HUES48 (cell line): ENCODE measurements around the gene ADAMTS20.
"Not testable (repeated sequence)": the region's sequence is repeated elsewhere in the genome, so short reads cannot be mapped to it uniquely, and the experiment has no call there.

Source experiments
- H3K27ac ChIP-seq: one replicate; pipeline ENCODE4 v1.7.0; 2013; ENCODE audit warnings: low read depth, low read length, inconsistent platforms
- H3K27me3 ChIP-seq: 2 replicates; pipeline ENCODE4 v1.6.1; 2013; ENCODE audit warnings: mild to moderate bottlenecking, low read length; ENCODE audit not compliant: control insufficient read depth, insufficient read depth
- H3K36me3 ChIP-seq: 2 replicates; pipeline ENCODE4 v1.6.1; 2013; ENCODE audit warnings: low read length; ENCODE audit not compliant: control insufficient read depth, insufficient read depth
- H3K4me1 ChIP-seq: 2 replicates; pipeline ENCODE4 v1.6.1; 2013; ENCODE audit warnings: mild to moderate bottlenecking, low read length; ENCODE audit not compliant: control insufficient read depth, insufficient read depth
- H3K4me3 ChIP-seq: 2 replicates; pipeline ENCODE4 v1.5.1; 2013; ENCODE audit warnings: mild to moderate bottlenecking, low read depth, low read length
- H3K9ac ChIP-seq: 2 replicates; pipeline ENCODE4 v1.6.1; 2013; ENCODE audit warnings: mild to moderate bottlenecking, low read depth, low read length, moderate library complexity
- H3K9me3 ChIP-seq: 2 replicates; pipeline ENCODE4 v1.6.1; 2013; ENCODE audit warnings: low read length; ENCODE audit not compliant: control insufficient read depth, insufficient read depth

The ADAMTS20 gene

GRCh38 chr12:43361031-43361710, 190.8 kb downstream of the ADAMTS20 start:
- no peak overlapping the region for H3K9ac ChIP-seq
- no peaks in the 10 kb centered on the region for H3K4me1 ChIP-seq
- no peak overlapping the region for H3K27ac ChIP-seq
- no peaks in the 10 kb centered on the region for H3K27me3 ChIP-seq
- H3K9me3 ChIP-seq = no peaks in the 10 kb centered on the region
- H3K4me3 ChIP-seq = no peak overlapping the region
- H3K36me3 ChIP-seq = no peaks in the 10 kb centered on the region

GRCh38 chr12:43360001-43360400, 192.0 kb downstream of the ADAMTS20 start:
- H3K27me3 ChIP-seq, H3K27ac ChIP-seq, H3K4me1 ChIP-seq, H3K36me3 ChIP-seq, H3K9ac ChIP-seq, H3K4me3 ChIP-seq, H3K9me3 ChIP-seq: not testable (repeated sequence)

GRCh38 chr12:43357141-43357540, 194.9 kb downstream of the ADAMTS20 start:
- no peak overlapping the region for H3K9ac ChIP-seq
- H3K27me3 ChIP-seq = no peaks in the 10 kb centered on the region
- no peaks in the 10 kb centered on the region for H3K9me3 ChIP-seq
- no peak overlapping the region for H3K4me3 ChIP-seq
- no peaks in the 10 kb centered on the region for H3K4me1 ChIP-seq
- no peak overlapping the region for H3K27ac ChIP-seq
- H3K36me3 ChIP-seq = no peaks in the 10 kb centered on the region

- Histone ChIP-seq H3K9me3 (no peaks in the 10 kb centered on the region), H3K27ac (no peak overlapping the region), H3K9ac (no peak overlapping the region), H3K4me1 (no peaks in the 10 kb centered on the region), H3K27me3 (no peaks in the 10 kb centered on the region), H3K4me3 (no peak overlapping the region), H3K36me3 (no peaks in the 10 kb centered on the region)
Observed at GRCh38 chr12:43352001-43352400, 200.0 kb downstream of the ADAMTS20 start.

- H3K27ac ChIP-seq = no peak overlapping the region
- no peaks in the 10 kb centered on the region for H3K36me3 ChIP-seq
- no peak overlapping the region for H3K9ac ChIP-seq
- no peaks in the 10 kb centered on the region for H3K27me3 ChIP-seq
- peaks cover 10% of the 10 kb centered on the region; the same call in 1 of the 2 replicates for H3K9me3 ChIP-seq
- no peak overlapping the region for H3K4me3 ChIP-seq
- H3K4me1 ChIP-seq = no peaks in the 10 kb centered on the region
Observed at GRCh38 chr12:43349863-43350262, 202.1 kb downstream of the ADAMTS20 start.

GRCh38 chr12:43348221-43348620, 203.8 kb downstream of the ADAMTS20 start:
- H3K9ac ChIP-seq = no peak overlapping the region
- no peak overlapping the region for H3K4me3 ChIP-seq
- no peaks in the 10 kb centered on the region for H3K4me1 ChIP-seq
- H3K9me3 ChIP-seq = peaks cover 21% of the 10 kb centered on the region
- H3K36me3 ChIP-seq = no peaks in the 10 kb centered on the region
- no peak overlapping the region for H3K27ac ChIP-seq
- H3K27me3 ChIP-seq = no peaks in the 10 kb centered on the region

- Histone ChIP-seq H3K9ac (no peak overlapping the region), H3K4me3 (no peak overlapping the region), H3K9me3 (peaks cover 21% of the 10 kb centered on the region), H3K4me1 (no peaks in the 10 kb centered on the region), H3K27ac (no peak overlapping the region), H3K36me3 (no peaks in the 10 kb centered on the region), H3K27me3 (no peaks in the 10 kb centered on the region)
Observed at GRCh38 chr12:43347026-43347425, 205.0 kb downstream of the ADAMTS20 start.

- Histone ChIP-seq H3K9ac (no peak overlapping the region), H3K27me3 (no peaks in the 10 kb centered on the region), H3K4me1 (no peaks in the 10 kb centered on the region), H3K36me3 (no peaks in the 10 kb centered on the region), H3K9me3 (peaks cover 21% of the 10 kb centered on the region), H3K27ac (no peak overlapping the region), H3K4me3 (no peak overlapping the region)
Observed at GRCh38 chr12:43345023-43345422, 207.0 kb downstream of the ADAMTS20 start.

- peaks cover 15% of the 10 kb centered on the region for H3K4me1 ChIP-seq
- peaks cover 21% of the 10 kb centered on the region for H3K9me3 ChIP-seq
- not testable (repeated sequence) for H3K9ac ChIP-seq, H3K27me3 ChIP-seq, H3K36me3 ChIP-seq, H3K4me3 ChIP-seq, H3K27ac ChIP-seq
Observed at GRCh38 chr12:43341785-43342313, 210.2 kb downstream of the ADAMTS20 start.

GRCh38 chr12:43338848-43339526, 213.0 kb downstream of the ADAMTS20 start:
- Histone ChIP-seq H3K9me3 (peaks cover 2% of the 10 kb centered on the region), H3K4me1 (peaks cover 15% of the 10 kb centered on the region), H3K36me3 (no peaks in the 10 kb centered on the region), H3K4me3 (no peak overlapping the region), H3K27me3 (no peaks in the 10 kb centered on the region), H3K27ac (no peak overlapping the region), H3K9ac (no peak overlapping the region)
